Neutrophil (primary cell): ENCODE measurements around the gene SLC5A3.
A peak's percentile ranks its signal among the peaks of the same experiment; 100 is the strongest.

Experiments used
- H3K27ac ChIP-seq: fragments of 200-600 bp; sonication (generic); 2 replicates; pipeline ENCODE4 v1.5.1; 2016; ENCODE audit warnings: mild to moderate bottlenecking, moderate library complexity
- H3K27me3 ChIP-seq: fragments of 200-600 bp; sonication (generic); 2 replicates; pipeline ENCODE4 v1.6.0; 2016; ENCODE audit warnings: mild to moderate bottlenecking
- H3K36me3 ChIP-seq: fragments of 200-600 bp; sonication (generic); 2 replicates; pipeline ENCODE4 v1.5.1; 2017
- H3K4me1 ChIP-seq, 2 experiments: fragments of 200-600 bp in 1 of 2; sonication (generic) in 1 of 2; 1 replicate in 1 of 2; 2 replicates in 1 of 2; pipeline versions ENCODE4 v1.5.1 to v1.6.1; 2013 to 2016; ENCODE audit warnings: low read depth in 1 of 2, low read length in 1 of 2, mild to moderate bottlenecking in 1 of 2, moderate library complexity in 1 of 2; ENCODE audit not compliant: control insufficient read depth in 1 of 2, insufficient read depth in 1 of 2
- H3K4me3 ChIP-seq, 2 experiments: fragments of 200-600 bp in 1 of 2; sonication (generic) in 1 of 2; 1 replicate in 1 of 2; 2 replicates in 1 of 2; pipeline ENCODE4 v1.5.1; 2013 to 2016; ENCODE audit warnings: low read depth in 1 of 2, low read length in 1 of 2, mild to moderate bottlenecking in 1 of 2, moderate library complexity in 1 of 2
- H3K9me3 ChIP-seq: fragments of 200-600 bp; sonication (generic); 2 replicates; pipeline ENCODE4 v1.5.1; 2016
- CTCF ChIP-seq: fragments of 200-600 bp; sonication (generic); IDR thresholded peaks from 2 replicates; pipeline ENCODE4 v1.5.1; 2016; ENCODE audit warnings: antibody characterized with exemption

SLC5A3 gene

GRCh38 chr21:34055615-34056014, 17.8 kb upstream of the SLC5A3 start:
- H3K4me1 ChIP-seq, result no peaks in the 10 kb centered on the region
- no peaks in the 10 kb centered on the region for H3K36me3 ChIP-seq
- H3K9me3 ChIP-seq, result no peaks in the 10 kb centered on the region
- H3K27me3 ChIP-seq, result no peaks in the 10 kb centered on the region
- no peak for TF ChIP-seq CTCF
- H3K4me3 ChIP-seq, result no peak overlapping the region
- no peak overlapping the region for H3K27ac ChIP-seq

GRCh38 chr21:34061983-34062382, 11.4 kb upstream of the SLC5A3 start:
- peaks cover 6% of the 10 kb centered on the region for H3K27me3 ChIP-seq
- H3K36me3 ChIP-seq, result no peaks in the 10 kb centered on the region
- TF ChIP-seq CTCF, result no peak
- no peak overlapping the region for H3K4me3 ChIP-seq
- no peak overlapping the region for H3K27ac ChIP-seq
- H3K4me1 ChIP-seq, result no peaks in the 10 kb centered on the region
- H3K9me3 ChIP-seq, result no peaks in the 10 kb centered on the region

GRCh38 chr21:34065027-34065426, 8.4 kb upstream of the SLC5A3 start:
- Histone ChIP-seq H3K36me3 (no peaks in the 10 kb centered on the region), H3K4me3 (no peak overlapping the region), H3K9me3 (no peaks in the 10 kb centered on the region), H3K27ac (no peak overlapping the region), H3K4me1 (no peaks in the 10 kb centered on the region), H3K27me3 (peaks cover 6% of the 10 kb centered on the region)
- no peak for TF ChIP-seq CTCF

- no peaks in the 10 kb centered on the region for H3K36me3 ChIP-seq
These were observed 1.7 kb upstream of the SLC5A3 start for GRCh38 chr21:34071683-34072082.

GRCh38 chr21:34072145-34073031, 990 bp upstream of the SLC5A3 start:
- peak overlapping the region; percentile 43 for H3K27ac ChIP-seq
- TF ChIP-seq CTCF, result no peak

More at GRCh38 chr21:34071683-34072082, 1.7 kb upstream of the SLC5A3 start:
- Histone ChIP-seq H3K4me1 (peaks cover 29 to 30% of the 10 kb centered on the region in 2 experiments), H3K27me3 (peaks cover 7% of the 10 kb centered on the region), H3K9me3 (no peaks in the 10 kb centered on the region), H3K27ac (no peak overlapping the region), H3K4me3 (no peak overlapping the region)
- TF ChIP-seq CTCF, result no peak

More at GRCh38 chr21:34072145-34073031, 990 bp upstream of the SLC5A3 start:
- Histone ChIP-seq H3K36me3 (no peaks in the 10 kb centered on the region), H3K27me3 (peaks cover 7% of the 10 kb centered on the region), H3K4me3 (peak overlapping the region; percentile 71 to 81), H3K9me3 (no peaks in the 10 kb centered on the region), H3K4me1 (peaks cover 29 to 35% of the 10 kb centered on the region in 2 experiments)
